ENCODE data around the gene ZEB2. TPM values are rescaled to one million over a fixed set of nuclear protein-coding genes. Genes with fewer than 3 reads are reported as not detected.

ZEB2 gene
- polyA plus RNA-seq, 1 donor from 2014 or later, result 2.2 TPM

- no peak overlapping the region for H3K4me2 ChIP-seq (ENCODE audit: low read length)
Measured at GRCh38 chr2:144507441-144508171, 12.3 kb downstream of the ZEB2 start.

DNA sequence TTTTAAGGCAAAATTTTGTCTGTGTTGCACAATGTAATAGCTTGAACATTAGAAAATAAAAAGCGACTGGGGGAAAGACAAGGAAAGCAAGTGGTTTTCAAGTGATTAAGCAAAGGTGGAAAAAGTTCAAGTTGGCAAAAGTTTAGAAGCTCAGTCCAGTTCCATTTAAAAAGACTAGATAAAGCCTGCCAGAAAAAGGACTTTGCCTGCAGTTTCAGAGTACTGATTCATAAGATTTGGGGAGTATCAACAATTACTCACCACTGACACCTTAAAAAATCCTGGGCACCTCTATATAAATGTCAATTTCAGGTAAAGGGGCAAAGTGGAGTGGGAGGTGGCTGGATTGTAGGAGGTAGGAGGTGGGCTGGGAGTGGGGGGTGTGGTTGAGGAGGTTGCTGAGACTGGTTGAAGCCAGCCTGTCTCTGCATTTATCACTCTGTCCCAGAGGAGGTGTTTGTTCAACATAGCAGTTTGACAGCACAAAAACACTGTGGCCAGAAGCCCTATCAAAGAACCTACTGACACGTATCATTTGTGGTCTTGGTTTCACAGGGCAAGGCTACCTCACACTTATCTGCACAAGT lies 14.6 kb downstream of the ZEB2 start:
- Histone ChIP-seq H3K36me3 (ENCODE audit: insufficient read depth, low read length) (no peaks in the 10 kb centered on the region), H3F3A (ENCODE audit: insufficient read depth, low read length, poor library complexity, severe bottlenecking) (peaks cover 5% of the 10 kb centered on the region), H3K27me3 (ENCODE audit: insufficient read depth, low read depth, low read length) (no peaks in the 10 kb centered on the region), H3K9ac (ENCODE audit: low read length) (no peak overlapping the region), H3K79me2 (replicated peaks; ENCODE audit: insufficient read depth, low read length) (peaks cover 41% of the 10 kb centered on the region), H4K20me1 (ENCODE audit: insufficient read depth) (no peaks in the 10 kb centered on the region), H2AFZ (ENCODE audit: low read depth, low read length) (no peak overlapping the region), H3K9me2 (ENCODE audit: insufficient read depth, low read length) (no peaks in the 10 kb centered on the region), H3K27ac (ENCODE audit: low read length) (no peak overlapping the region), H3K4me3 (ENCODE audit: low read length) (peak overlapping the region; percentile 52), H3K4me2 (ENCODE audit: low read length) (no peak overlapping the region), H3K9me3 (ENCODE audit: low read length) (no peaks in the 10 kb centered on the region)
- TF ChIP-seq EZH2 (IDR thresholded peaks at IDR 0.05; ENCODE audit: borderline replicate concordance, insufficient read depth, low read length, poor library complexity, severe bottlenecking) (no peak), TAF1 (IDR thresholded peaks at IDR 0.05; ENCODE audit: low read depth) (no peak), POLR2AphosphoS5 (IDR thresholded peaks at IDR 0.05) (no peak), SMC3 (conservative IDR thresholded peaks at IDR 0.05; ENCODE audit: poor library complexity) (no peak), EP300 (conservative IDR thresholded peaks at IDR 0.05; ENCODE audit: poor library complexity, severe bottlenecking) (no peak), RAD21 (conservative IDR thresholded peaks at IDR 0.05) (no peak), MXI1 (conservative IDR thresholded peaks at IDR 0.05; ENCODE audit: poor library complexity, severe bottlenecking) (no peak), REST (IDR thresholded peaks at IDR 0.05; ENCODE audit: borderline replicate concordance) (no peak)

More at GRCh38 chr2:144507441-144508171, 12.3 kb downstream of the ZEB2 start:
- no peaks in the 10 kb centered on the region for H3K9me2 ChIP-seq (ENCODE audit: insufficient read depth, low read length)
- peaks cover 1% of the 10 kb centered on the region for H3K27me3 ChIP-seq (ENCODE audit: insufficient read depth, low read depth, low read length)
- peaks cover 49% of the 10 kb centered on the region for H3K79me2 ChIP-seq (replicated peaks; ENCODE audit: insufficient read depth, low read length)
- peaks cover 5% of the 10 kb centered on the region for H3F3A ChIP-seq (ENCODE audit: insufficient read depth, low read length, poor library complexity, severe bottlenecking)
- H3K9ac ChIP-seq (ENCODE audit: low read length), result no peak overlapping the region
- no peaks in the 10 kb centered on the region for H4K20me1 ChIP-seq (ENCODE audit: insufficient read depth)
- H3K36me3 ChIP-seq (ENCODE audit: insufficient read depth, low read length), result no peaks in the 10 kb centered on the region
- H3K9me3 ChIP-seq (ENCODE audit: low read length), result no peaks in the 10 kb centered on the region
- H3K27ac ChIP-seq (ENCODE audit: low read length), result no peak overlapping the region
- H2AFZ ChIP-seq (ENCODE audit: low read depth, low read length), result no peak overlapping the region
- H3K4me3 ChIP-seq (ENCODE audit: low read length), result no peak overlapping the region
- TF ChIP-seq EP300 (conservative IDR thresholded peaks at IDR 0.05; ENCODE audit: poor library complexity, severe bottlenecking) (no peak), EZH2 (IDR thresholded peaks at IDR 0.05; ENCODE audit: borderline replicate concordance, insufficient read depth, low read length, poor library complexity, severe bottlenecking) (no peak), REST (IDR thresholded peaks at IDR 0.05; ENCODE audit: borderline replicate concordance) (no peak), MXI1 (conservative IDR thresholded peaks at IDR 0.05; ENCODE audit: poor library complexity, severe bottlenecking) (no peak), RAD21 (conservative IDR thresholded peaks at IDR 0.05) (no peak)
- TF ChIP-seq, protein P1, sequence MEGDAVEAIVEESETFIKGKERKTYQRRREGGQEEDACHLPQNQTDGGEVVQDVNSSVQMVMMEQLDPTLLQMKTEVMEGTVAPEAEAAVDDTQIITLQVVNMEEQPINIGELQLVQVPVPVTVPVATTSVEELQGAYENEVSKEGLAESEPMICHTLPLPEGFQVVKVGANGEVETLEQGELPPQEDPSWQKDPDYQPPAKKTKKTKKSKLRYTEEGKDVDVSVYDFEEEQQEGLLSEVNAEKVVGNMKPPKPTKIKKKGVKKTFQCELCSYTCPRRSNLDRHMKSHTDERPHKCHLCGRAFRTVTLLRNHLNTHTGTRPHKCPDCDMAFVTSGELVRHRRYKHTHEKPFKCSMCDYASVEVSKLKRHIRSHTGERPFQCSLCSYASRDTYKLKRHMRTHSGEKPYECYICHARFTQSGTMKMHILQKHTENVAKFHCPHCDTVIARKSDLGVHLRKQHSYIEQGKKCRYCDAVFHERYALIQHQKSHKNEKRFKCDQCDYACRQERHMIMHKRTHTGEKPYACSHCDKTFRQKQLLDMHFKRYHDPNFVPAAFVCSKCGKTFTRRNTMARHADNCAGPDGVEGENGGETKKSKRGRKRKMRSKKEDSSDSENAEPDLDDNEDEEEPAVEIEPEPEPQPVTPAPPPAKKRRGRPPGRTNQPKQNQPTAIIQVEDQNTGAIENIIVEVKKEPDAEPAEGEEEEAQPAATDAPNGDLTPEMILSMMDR (IDR thresholded peaks at IDR 0.05; ENCODE audit: poor library complexity, severe bottlenecking), result no peak
